IMR-90 (cell line): ENCODE measurements around the gene RPS6KA2. TPM values are rescaled to one million over a fixed set of nuclear protein-coding genes. Genes with fewer than 3 reads are reported as not detected.

ENCODE experiments used
- ATAC-seq: fragments of 200-7000 bp; cut with Tn5 transposase; 2 replicates; pipeline ENCODE4 v1.9.1; 2020; ENCODE audit warnings: low read depth, mild to moderate bottlenecking, moderate library complexity
- BruUV-seq: library from RNA; stranded (reverse); fragments of 400-500 nt; replicated peaks from 2 replicates; lab custom pipeline; 2021; lab: Mats Ljungman, UMichigan
- CTCF ChIA-PET: fragments of 300-600 bp; formaldehyde crosslinking; extraction: SDS; loops from one replicate; lab custom pipeline; 2021; ENCODE audit warnings: antibody characterized with exemption; lab: Yijun Ruan, JAX
- POLR2A ChIA-PET: fragments of 300-600 bp; sonication (Branson Sonifier 250); formaldehyde crosslinking; loops from one replicate; lab custom pipeline; 2022; ENCODE audit warnings: antibody characterized with exemption; ENCODE audit not compliant: unreplicated experiment; lab: Charles Lee
- DNase-seq: peaks from one replicate; pipeline ENCODE4 v3.0.0; 2013
- H2AFZ ChIP-seq: replicated peaks from 2 replicates; pipeline ENCODE3; 2013; ENCODE audit warnings: low read length, mild to moderate bottlenecking; ENCODE audit not compliant: poor library complexity
- H2AK5ac ChIP-seq: 2 replicates; pipeline ENCODE4 v1.6.1; 2013; ENCODE audit warnings: low read depth, low read length, inconsistent platforms
- H2AK9ac ChIP-seq: replicated peaks from 2 replicates; pipeline ENCODE3; 2013; ENCODE audit warnings: mild to moderate bottlenecking, low read depth, low read length, moderate library complexity; ENCODE audit not compliant: poor library complexity
- H2BK120ac ChIP-seq: 2 replicates; pipeline ENCODE4 v1.6.1; 2013; ENCODE audit warnings: low read depth, low read length, inconsistent platforms
- H2BK15ac ChIP-seq: 3 replicates; pipeline ENCODE4 v1.6.1; 2013; ENCODE audit warnings: low read depth, low read length, inconsistent platforms
- H2BK20ac ChIP-seq: 2 replicates; pipeline ENCODE4 v1.6.1; 2013; ENCODE audit warnings: low read depth, mild to moderate bottlenecking, inconsistent platforms, low read length, moderate library complexity
- H2BK5ac ChIP-seq: 2 replicates; pipeline ENCODE4 v1.6.1; 2013; ENCODE audit warnings: mild to moderate bottlenecking, low read depth, low read length, inconsistent platforms; ENCODE audit not compliant: poor library complexity, severe bottlenecking
- H3K14ac ChIP-seq: replicated peaks from 2 replicates; pipeline ENCODE4 v1.6.1; 2013; ENCODE audit warnings: low read depth, low read length, inconsistent platforms
- H3K18ac ChIP-seq: 2 replicates; pipeline ENCODE4 v1.6.1; 2013; ENCODE audit warnings: low read depth, low read length, control low read depth
- H3K23ac ChIP-seq: 2 replicates; pipeline ENCODE4 v1.6.1; 2013; ENCODE audit warnings: low read depth, low read length, inconsistent platforms
- H3K27ac ChIP-seq: 2 replicates; pipeline ENCODE4 v1.5.1; 2013; ENCODE audit warnings: mild to moderate bottlenecking, control low read depth, low read length; ENCODE audit not compliant: insufficient read depth
- H3K27me3 ChIP-seq: 2 replicates; pipeline ENCODE4 v1.6.1; 2013; ENCODE audit warnings: low read length; ENCODE audit not compliant: control insufficient read depth, insufficient read depth
- H3K36me3 ChIP-seq: 2 replicates; pipeline ENCODE4 v1.6.1; 2013; ENCODE audit warnings: low read length, mixed read lengths; ENCODE audit not compliant: control insufficient read depth, insufficient read depth
- H3K4ac ChIP-seq: 2 replicates; pipeline ENCODE4 v1.6.1; 2013; ENCODE audit warnings: low read depth, low read length, inconsistent platforms
- H3K4me1 ChIP-seq: 2 replicates; pipeline ENCODE4 v1.6.1; 2013; ENCODE audit warnings: low read length, mixed read lengths; ENCODE audit not compliant: control insufficient read depth, insufficient read depth
- H3K4me2 ChIP-seq: 2 replicates; pipeline ENCODE4 v1.6.1; 2013; ENCODE audit warnings: low read depth, mild to moderate bottlenecking, control low read depth, low read length, moderate library complexity
- H3K4me3 ChIP-seq: 2 replicates; pipeline ENCODE4 v1.5.1; 2013; ENCODE audit warnings: low read depth, mild to moderate bottlenecking, control low read depth, low read length, moderate library complexity; ENCODE audit not compliant: insufficient read depth
- H3K56ac ChIP-seq: 2 replicates; pipeline ENCODE4 v1.6.1; 2013; ENCODE audit warnings: low read length, inconsistent platforms; ENCODE audit not compliant: insufficient read depth; ENCODE audit errors: extremely low read depth
- H3K79me1 ChIP-seq, 2 experiments: 2 replicates each; pipeline ENCODE4 v1.6.1; 2013; ENCODE audit warnings: low read length in 2 of 2, inconsistent platforms in 1 of 2, low read depth in 1 of 2
- H3K9ac ChIP-seq: 2 replicates; pipeline ENCODE4 v1.6.1; 2013; ENCODE audit warnings: low read depth, low read length, control low read depth
- H3K9me1 ChIP-seq: 2 replicates; pipeline ENCODE4 v1.6.1; 2013; ENCODE audit warnings: low read length, inconsistent platforms; ENCODE audit not compliant: insufficient read depth
- H3K9me3 ChIP-seq: 2 replicates; pipeline ENCODE4 v1.6.1; 2013; ENCODE audit warnings: low read length; ENCODE audit not compliant: control insufficient read depth, insufficient read depth
- H4K20me1 ChIP-seq: 2 replicates; pipeline ENCODE4 v1.6.1; 2013; ENCODE audit warnings: low read length, inconsistent platforms; ENCODE audit not compliant: insufficient read depth
- H4K5ac ChIP-seq: 2 replicates; pipeline ENCODE4 v1.6.1; 2013; ENCODE audit warnings: mild to moderate bottlenecking, low read depth, low read length, control low read depth
- H4K8ac ChIP-seq, 2 experiments: 2 replicates each; pipeline ENCODE4 v1.6.1; 2013; ENCODE audit warnings: low read depth in 2 of 2, low read length in 2 of 2, control low read depth in 1 of 2, inconsistent platforms in 1 of 2
- H4K91ac ChIP-seq: 2 replicates; pipeline ENCODE4 v1.6.1; 2013; ENCODE audit warnings: low read depth, low read length, inconsistent platforms; ENCODE audit not compliant: insufficient read depth
- MAFK ChIP-seq: IDR thresholded peaks from 2 replicates; pipeline ENCODE4 v1.6.1; 2012; ENCODE audit warnings: low read depth, low read length, improper control_type of control experiment
- RFX5 ChIP-seq: IDR thresholded peaks from 2 replicates; pipeline ENCODE4 v1.8.0; 2012; ENCODE audit warnings: low read depth, mild to moderate bottlenecking, low read length, moderate library complexity
- SMC3 ChIP-seq: fragments of 150-350 bp; IDR thresholded peaks from 2 replicates; pipeline ENCODE4 v1.6.1; 2016; ENCODE audit warnings: low read depth, mild to moderate bottlenecking, antibody characterized with exemption, low read length, moderate library complexity
- WGBS, 2 experiments: methylation state at CpG; one replicate each; pipeline versions ENCODE4 v1.1.5 to v1.1.7; 2013; ENCODE audit warnings: missing lambda C conversion rate in 2 of 2; ENCODE audit not compliant: insufficient read length in 1 of 2; ENCODE audit errors: extremely low coverage in 2 of 2; 5-methylcytosine and 5-hydroxymethylcytosine counted together
- dilution Hi-C: fragments of 300-500 bp; cut with HindIII; formaldehyde crosslinking; loops from one replicate; pipeline ENCODE4 v1.14.3; 2018; ENCODE audit warnings: low sequenced_read_pairs; ENCODE audit not compliant: unreplicated experiment
- in situ Hi-C: fragments of 300-500 bp; cut with MboI; formaldehyde crosslinking; loops from 3 replicates; pipeline ENCODE4 v1.14.3; 2019; ENCODE audit warnings: low sequenced_read_pairs, inconsistent platforms, mixed read lengths
- intact Hi-C: fragments of 100-400 bp; cut with micrococcal nuclease; formaldehyde crosslinking; loops from 2 replicates; pipeline ENCODE4 v1.10.0; 2022
- polyA plus RNA-seq, 3 experiments: library from polyadenylated mRNA; depleted of rRNA; stranded (reverse); fragments of >200 nt; gene quantifications; 2 replicates each; pipeline ENCODE4 v1.2.3, GENCODE V29; 2012; ENCODE audit warnings: low replicate concordance in 1 of 3
- total RNA-seq: library from RNA; depleted of rRNA; stranded (reverse); fragments of >200 nt; gene quantifications from 2 replicates; pipeline ENCODE4 v1.2.3, GENCODE V29; 2012
- TF ChIP-seq, protein P1 (sequence below): conservative IDR thresholded peaks from 2 replicates; pipeline ENCODE4 v1.5.1; 2012; ENCODE audit warnings: mild to moderate bottlenecking, low read depth, low read length, improper control_type of control experiment

RPS6KA2 gene
- total and polyA plus RNA-seq, 2 of the 4 experiments (the other 2 are of a cell fraction), result 26.9 to 31.3 TPM

DNA sequence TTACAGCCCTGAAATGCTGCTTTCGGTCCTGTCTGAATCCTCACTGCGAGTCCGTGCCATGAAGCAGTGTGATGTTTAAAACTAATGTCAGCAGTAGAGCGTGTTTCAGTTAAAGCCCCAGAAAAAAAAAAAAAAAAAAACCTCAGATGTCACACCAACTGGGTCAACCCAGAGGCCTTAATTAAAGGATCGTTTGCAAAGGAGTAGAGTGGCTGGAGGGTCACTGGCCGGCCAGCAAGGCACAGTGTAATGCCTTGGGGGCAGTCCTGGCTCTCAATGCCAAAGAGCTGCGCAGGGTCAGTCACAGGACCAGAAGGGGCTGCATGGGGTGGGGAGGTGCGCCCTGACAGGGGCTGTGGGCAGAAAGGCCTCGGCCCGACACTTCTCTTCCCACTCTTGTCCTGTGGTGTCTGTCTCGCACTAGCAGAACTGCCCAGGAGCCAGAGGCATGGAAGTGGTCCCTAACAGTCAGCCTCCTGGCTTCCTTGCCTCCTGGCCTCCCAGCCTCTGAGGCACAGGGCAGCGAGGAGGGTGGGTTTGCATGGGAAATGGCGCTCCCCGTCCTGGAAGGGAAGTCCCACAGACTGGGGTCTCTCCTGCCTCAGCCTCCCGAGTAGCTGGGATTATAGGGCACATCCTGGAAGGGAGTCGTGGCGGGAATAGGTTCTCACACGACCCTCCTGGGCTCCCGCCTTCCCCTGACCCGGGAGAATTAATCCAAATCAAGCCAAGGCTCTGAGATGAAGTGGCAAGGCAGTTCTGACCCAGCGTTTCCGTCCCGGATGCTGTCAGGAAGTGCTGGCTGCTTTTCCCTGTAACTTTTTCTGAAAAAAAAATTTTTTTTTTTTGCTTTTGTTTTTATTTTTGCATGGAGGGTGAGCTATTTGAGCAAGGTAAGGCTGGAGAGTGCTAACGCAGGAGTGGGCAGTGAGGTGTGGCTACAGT, 190.6 kb downstream of the RPS6KA2 start:
- H3K4me2 ChIP-seq, result no peak overlapping the region
- 90% methylated on average over 2 of the region's 24 CpGs; no CpG with 5 or more reads in 1 of the 2 experiments for WGBS, 2 experiments
- H2AFZ ChIP-seq, result no peak overlapping the region
- H2BK20ac ChIP-seq, result no peak overlapping the region
- no peaks in the 10 kb centered on the region for H3K4me1 ChIP-seq
- no peak overlapping the region for H3K4ac ChIP-seq
- dilution Hi-C loops, result no loop called here
- no peak overlapping the region for H4K5ac ChIP-seq
- H3K9ac ChIP-seq, result no peak overlapping the region
- no peak overlapping the region for H4K8ac ChIP-seq
- H3K9me3 ChIP-seq, result no peaks in the 10 kb centered on the region
- DNase-seq, result no peak
- CTCF ChIA-PET, result no interaction called here
- H2AK9ac ChIP-seq, result no peak overlapping the region
- H3K23ac ChIP-seq, result no peak overlapping the region
- no peak overlapping the region for H3K4me3 ChIP-seq
- no peak overlapping the region for H2BK15ac ChIP-seq
- BruUV-seq, result no TSS peak
- H3K36me3 ChIP-seq, result peaks cover 42% of the 10 kb centered on the region; the same call in 1 of the 2 replicates
- TF ChIP-seq RFX5 (no peak), MAFK (no peak), SMC3 (no peak)
- TF ChIP-seq, protein P1, sequence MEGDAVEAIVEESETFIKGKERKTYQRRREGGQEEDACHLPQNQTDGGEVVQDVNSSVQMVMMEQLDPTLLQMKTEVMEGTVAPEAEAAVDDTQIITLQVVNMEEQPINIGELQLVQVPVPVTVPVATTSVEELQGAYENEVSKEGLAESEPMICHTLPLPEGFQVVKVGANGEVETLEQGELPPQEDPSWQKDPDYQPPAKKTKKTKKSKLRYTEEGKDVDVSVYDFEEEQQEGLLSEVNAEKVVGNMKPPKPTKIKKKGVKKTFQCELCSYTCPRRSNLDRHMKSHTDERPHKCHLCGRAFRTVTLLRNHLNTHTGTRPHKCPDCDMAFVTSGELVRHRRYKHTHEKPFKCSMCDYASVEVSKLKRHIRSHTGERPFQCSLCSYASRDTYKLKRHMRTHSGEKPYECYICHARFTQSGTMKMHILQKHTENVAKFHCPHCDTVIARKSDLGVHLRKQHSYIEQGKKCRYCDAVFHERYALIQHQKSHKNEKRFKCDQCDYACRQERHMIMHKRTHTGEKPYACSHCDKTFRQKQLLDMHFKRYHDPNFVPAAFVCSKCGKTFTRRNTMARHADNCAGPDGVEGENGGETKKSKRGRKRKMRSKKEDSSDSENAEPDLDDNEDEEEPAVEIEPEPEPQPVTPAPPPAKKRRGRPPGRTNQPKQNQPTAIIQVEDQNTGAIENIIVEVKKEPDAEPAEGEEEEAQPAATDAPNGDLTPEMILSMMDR, result no peak
- no peaks in the 10 kb centered on the region for H4K20me1 ChIP-seq
- no peaks in the 10 kb centered on the region for H3K9me1 ChIP-seq
- H3K18ac ChIP-seq, result no peak overlapping the region
- no peak overlapping the region for H3K14ac ChIP-seq
- no peak for ATAC-seq
- H2BK120ac ChIP-seq, result no peak overlapping the region
- in situ Hi-C loops, result no loop called here
- H3K79me1 ChIP-seq, result no peaks in the 10 kb centered on the region
- no peak overlapping the region for H2AK5ac ChIP-seq
- no peak overlapping the region for H4K91ac ChIP-seq
- H3K27me3 ChIP-seq, result no peaks in the 10 kb centered on the region
- H3K56ac ChIP-seq, result no peak overlapping the region
- no peak overlapping the region for H2BK5ac ChIP-seq
- POLR2A ChIA-PET, result no interaction called here
- intact Hi-C loops, result no loop called here
- no peak overlapping the region for H3K27ac ChIP-seq
